WTC11 (cell line): ENCODE results near the gene TPX2. TPM values are rescaled to one million over a fixed set of nuclear protein-coding genes. Genes with fewer than 3 reads are reported as not detected.

ENCODE experiments used
- ATAC-seq: fragments of 200-7000 bp; cut with Tn5 transposase; 2 replicates; pipeline ENCODE4 v1.10.0; 2021; ENCODE audit warnings: mild to moderate bottlenecking, moderate library complexity
- CTCF ChIA-PET: fragments of 300-600 bp; sonication (Branson Sonifier 250); formaldehyde crosslinking; loops from one replicate; lab custom pipeline; 2021; ENCODE audit warnings: antibody characterized with exemption; lab: Charles Lee
- POLR2A ChIA-PET: fragments of 350-600 bp; sonication (Branson Sonifier 250); formaldehyde crosslinking; loops from one replicate; lab custom pipeline; 2021; ENCODE audit warnings: antibody characterized with exemption; lab: Charles Lee
- DNase-seq: peaks from one replicate; pipeline ENCODE4 v3.0.0; 2021; ENCODE audit warnings: low spot score
- H3K27ac Mint-ChIP-seq: 2 replicates; pipeline ENCODE4 v1.8.0; 2021; ENCODE audit warnings: mixed read lengths
- H3K27me3 Mint-ChIP-seq: 2 replicates; pipeline ENCODE4 v1.8.0; 2021; ENCODE audit warnings: low read depth, mild to moderate bottlenecking, moderate library complexity, mixed read lengths
- H3K36me3 Mint-ChIP-seq: 2 replicates; pipeline ENCODE4 v1.8.0; 2021; ENCODE audit warnings: mixed read lengths
- H3K4me1 Mint-ChIP-seq: 2 replicates; pipeline ENCODE4 v1.8.0; 2022; ENCODE audit warnings: mixed read lengths
- H3K4me3 Mint-ChIP-seq: 2 replicates; pipeline ENCODE4 v1.8.0; 2021; ENCODE audit warnings: mild to moderate bottlenecking, moderate library complexity, mixed read lengths
- H3K9me3 Mint-ChIP-seq: 2 replicates; pipeline ENCODE4 v1.8.0; 2021; ENCODE audit warnings: mixed read lengths
- ATF6 ChIP-seq: sonication (generic); formaldehyde crosslinking; IDR thresholded peaks from 2 replicates; pipeline ENCODE4 v1.8.1; 2023; ENCODE audit warnings: mild to moderate bottlenecking, missing genetic modification reagents
- EMX1 ChIP-seq: fragments of 250-450 bp; sonication (Bioruptor Pico); IDR thresholded peaks from 2 replicates; pipeline ENCODE4 v1.8.0; 2021; ENCODE audit warnings: mild to moderate bottlenecking
- FOXJ3 ChIP-seq: sonication (generic); formaldehyde crosslinking; IDR thresholded peaks from 2 replicates; pipeline ENCODE4 v1.9.0; 2021; ENCODE audit warnings: missing genetic modification reagents, mild to moderate bottlenecking, borderline replicate concordance
- HMGA2 ChIP-seq: fragments of 250-450 bp; sonication (Bioruptor Pico); IDR thresholded peaks from 2 replicates; pipeline ENCODE4 v1.4.0; 2021; ENCODE audit warnings: mild to moderate bottlenecking, moderate library complexity
- OVOL2 ChIP-seq: fragments of 250-450 bp; sonication (Bioruptor Pico); IDR thresholded peaks from 2 replicates; pipeline ENCODE4 v1.9.0; 2021; ENCODE audit warnings: mild to moderate bottlenecking, borderline replicate concordance
- PRDM15 ChIP-seq: sonication (generic); formaldehyde crosslinking; IDR thresholded peaks from 2 replicates; pipeline ENCODE4 v1.8.0; 2022; ENCODE audit warnings: missing genetic modification reagents
- PREB ChIP-seq: sonication (generic); formaldehyde crosslinking; IDR thresholded peaks from 2 replicates; pipeline ENCODE4 v1.8.1; 2022; ENCODE audit warnings: mild to moderate bottlenecking, missing genetic modification reagents, moderate library complexity, borderline replicate concordance
- PRRX2 ChIP-seq: fragments of 250-450 bp; sonication (Bioruptor Pico); IDR thresholded peaks from 2 replicates; pipeline ENCODE4 v1.8.0; 2021; ENCODE audit warnings: mild to moderate bottlenecking
- SMAD3 ChIP-seq: sonication (generic); formaldehyde crosslinking; IDR thresholded peaks from 2 replicates; pipeline ENCODE4 v1.8.0; 2022; ENCODE audit warnings: missing genetic modification reagents, mild to moderate bottlenecking, borderline replicate concordance
- STAT6 ChIP-seq: sonication (generic); formaldehyde crosslinking; conservative IDR thresholded peaks from 2 replicates; pipeline ENCODE4 v1.8.1; 2023; ENCODE audit warnings: mild to moderate bottlenecking, low read depth, missing genetic modification reagents, moderate library complexity
- TCF7 ChIP-seq: sonication (generic); formaldehyde crosslinking; IDR thresholded peaks from 2 replicates; pipeline ENCODE4 v1.8.0; 2022; ENCODE audit warnings: mild to moderate bottlenecking, low read depth, missing genetic modification reagents, moderate library complexity
- TEAD1 ChIP-seq: sonication (generic); formaldehyde crosslinking; IDR thresholded peaks from 2 replicates; pipeline ENCODE4 v1.8.0; 2022; ENCODE audit warnings: mild to moderate bottlenecking, missing genetic modification reagents
- ZMAT4 ChIP-seq: fragments of 250-450 bp; sonication (Bioruptor Pico); IDR thresholded peaks from 2 replicates; pipeline ENCODE4 v1.9.0; 2021; ENCODE audit warnings: mild to moderate bottlenecking
- ZNF121 ChIP-seq: sonication (generic); formaldehyde crosslinking; IDR thresholded peaks from 2 replicates; pipeline ENCODE4 v1.8.0; 2023; ENCODE audit warnings: missing genetic modification reagents
- ZNF416 ChIP-seq: fragments of 250-450 bp; sonication (Bioruptor Pico); IDR thresholded peaks from 2 replicates; pipeline ENCODE4 v1.9.0; 2021; ENCODE audit warnings: mild to moderate bottlenecking, inconsistent platforms
- ZNF425 ChIP-seq: fragments of 250-450 bp; sonication (Bioruptor Pico); conservative IDR thresholded peaks from 2 replicates; pipeline ENCODE4 v1.9.0; 2021; ENCODE audit warnings: mild to moderate bottlenecking
- total RNA-seq: library from RNA; stranded (reverse); gene quantifications from 3 replicates; pipeline ENCODE4 v1.2.3, GENCODE V29; 2021

Gene TPX2
- total RNA-seq, 1 experiment from 2014 or later: 123 TPM

GRCh38 chr20:31760519-31761240, 21.6 kb downstream of the TPX2 start:
- H3K9me3 Mint-ChIP-seq: no peaks in the 10 kb centered on the region
- H3K27ac Mint-ChIP-seq: no peak overlapping the region
- TF ChIP-seq STAT6 (CRISPR knock-in tag) (no peak), TCF7 (CRISPR knock-in tag) (no peak)
- no peaks in the 10 kb centered on the region for H3K27me3 Mint-ChIP-seq
- no peak overlapping the region for H3K4me3 Mint-ChIP-seq
- ChIA-PET POLR2A (no interaction called here), CTCF (interaction anchor here (2.0 kb wide), 1 partner anchor 99 kb away, joined by 8 read pairs; no protein-coding TSS in a partner anchor)
- DNase-seq (no peak), ATAC-seq (no peak)
- H3K4me1 Mint-ChIP-seq: peaks cover 6% of the 10 kb centered on the region
- H3K36me3 Mint-ChIP-seq: peaks cover 63% of the 10 kb centered on the region

GRCh38 chr20:31764641-31765305, 25.7 kb downstream of the TPX2 start:
- CTCF ChIA-PET: interaction anchor here (0.6 kb wide), 1 partner anchor 352 kb away, joined by 5 read pairs; no protein-coding TSS in a partner anchor
- peaks cover 6% of the 10 kb centered on the region for H3K4me1 Mint-ChIP-seq
- TF ChIP-seq OVOL2 (no peak), FOXJ3 (CRISPR knock-in tag) (no peak), ZNF416 (CRISPR knock-in tag) (no peak), SMAD3 (CRISPR knock-in tag) (no peak), EMX1 (no peak), TEAD1 (CRISPR knock-in tag) (no peak), HMGA2 (CRISPR knock-in tag) (no peak), ZNF425 (CRISPR knock-in tag) (no peak), ATF6 (CRISPR knock-in tag) (no peak), ZMAT4 (no peak), PRDM15 (CRISPR knock-in tag) (no peak), ZNF121 (CRISPR knock-in tag) (no peak), PRRX2 (CRISPR knock-in tag) (no peak), PREB (CRISPR knock-in tag) (no peak)

More at GRCh38 chr20:31764641-31765305, 25.7 kb downstream of the TPX2 start:
- Mint-ChIP-seq H3K36me3 (peaks cover 70% of the 10 kb centered on the region), H3K27ac (no peak overlapping the region), H3K9me3 (no peaks in the 10 kb centered on the region), H3K27me3 (no peaks in the 10 kb centered on the region), H3K4me3 (no peak overlapping the region)
- POLR2A ChIA-PET: no interaction called here
- DNase-seq (no peak), ATAC-seq (no peak)
